ENCODE data around the gene NTSR1. TPM values are rescaled to one million over a fixed set of nuclear protein-coding genes. Genes with fewer than 3 reads are reported as not detected.

The NTSR1 gene
- total RNA-seq, 6 experiments from 2014 or later, result 0.04 to 0.74 (median 0.09) TPM; not detected in 2

DNA sequence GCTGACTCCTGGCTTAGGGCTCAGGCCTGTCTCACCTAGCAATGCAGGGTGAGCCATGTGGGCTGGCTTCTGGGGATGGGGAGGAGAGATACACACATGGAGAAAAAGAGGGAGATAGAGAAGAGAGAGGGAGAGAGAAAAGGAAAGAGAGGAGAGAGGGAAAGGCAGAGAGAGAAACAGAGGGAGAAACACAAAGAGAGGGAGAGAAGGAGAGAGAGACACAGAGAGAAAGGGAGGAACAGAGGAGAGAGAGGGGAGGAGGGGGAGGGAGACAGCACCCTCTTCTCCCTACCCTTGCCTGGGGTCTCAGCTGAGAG is 24.8 kb downstream of the NTSR1 start:
- H3K27me3 ChIP-seq, result no peaks in the 10 kb centered on the region
- no peaks in the 10 kb centered on the region for H3K9me3 ChIP-seq
- no peaks in the 10 kb centered on the region for H3K36me3 ChIP-seq
- no peak for ATAC-seq
- intact Hi-C loops (cut with DNase I), result no loop called here
- H3K4me3 ChIP-seq, result no peak overlapping the region
- TF ChIP-seq POLR2A (IDR thresholded peaks at IDR 0.05), result no peak
- TF ChIP-seq, protein P1, sequence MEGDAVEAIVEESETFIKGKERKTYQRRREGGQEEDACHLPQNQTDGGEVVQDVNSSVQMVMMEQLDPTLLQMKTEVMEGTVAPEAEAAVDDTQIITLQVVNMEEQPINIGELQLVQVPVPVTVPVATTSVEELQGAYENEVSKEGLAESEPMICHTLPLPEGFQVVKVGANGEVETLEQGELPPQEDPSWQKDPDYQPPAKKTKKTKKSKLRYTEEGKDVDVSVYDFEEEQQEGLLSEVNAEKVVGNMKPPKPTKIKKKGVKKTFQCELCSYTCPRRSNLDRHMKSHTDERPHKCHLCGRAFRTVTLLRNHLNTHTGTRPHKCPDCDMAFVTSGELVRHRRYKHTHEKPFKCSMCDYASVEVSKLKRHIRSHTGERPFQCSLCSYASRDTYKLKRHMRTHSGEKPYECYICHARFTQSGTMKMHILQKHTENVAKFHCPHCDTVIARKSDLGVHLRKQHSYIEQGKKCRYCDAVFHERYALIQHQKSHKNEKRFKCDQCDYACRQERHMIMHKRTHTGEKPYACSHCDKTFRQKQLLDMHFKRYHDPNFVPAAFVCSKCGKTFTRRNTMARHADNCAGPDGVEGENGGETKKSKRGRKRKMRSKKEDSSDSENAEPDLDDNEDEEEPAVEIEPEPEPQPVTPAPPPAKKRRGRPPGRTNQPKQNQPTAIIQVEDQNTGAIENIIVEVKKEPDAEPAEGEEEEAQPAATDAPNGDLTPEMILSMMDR (IDR thresholded peaks at IDR 0.05), result no peak
- H3K4me1 ChIP-seq, result no peaks in the 10 kb centered on the region
- H3K27ac ChIP-seq, result no peak overlapping the region
- no peak for DNase-seq

DNA sequence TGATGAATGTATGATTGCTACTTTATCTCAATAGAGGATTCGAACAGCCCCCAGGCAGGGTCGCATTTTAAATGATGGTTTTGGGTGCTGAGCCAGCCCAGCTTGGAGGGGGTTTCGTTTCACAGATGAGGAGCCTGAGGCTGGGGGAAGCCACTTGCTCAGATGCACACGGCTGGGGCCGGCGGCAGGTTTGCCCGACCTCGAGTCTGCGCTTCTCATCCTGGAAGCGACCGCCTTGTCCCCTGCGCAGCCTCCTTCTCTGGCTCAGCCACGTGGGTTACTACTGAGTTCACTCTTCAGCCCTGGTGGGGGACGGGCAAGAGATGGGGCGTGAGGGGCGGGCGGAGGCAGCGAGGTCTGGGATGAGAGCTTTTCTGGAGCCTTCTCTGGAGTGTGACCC is 25.3 kb downstream of the NTSR1 start:
- ATAC-seq, result no peak
- H3K9me3 ChIP-seq, result no peaks in the 10 kb centered on the region
- no peak overlapping the region for H3K27ac ChIP-seq
- no peaks in the 10 kb centered on the region for H3K27me3 ChIP-seq
- WGBS (ENCODE audit: insufficient coverage, low coverage, low lambda C conversion rate, missing lambda C conversion rate), result 100% methylated on average over 2 of the region's 18 CpGs
- no peaks in the 10 kb centered on the region for H3K4me1 ChIP-seq
- TF ChIP-seq, protein P1 (IDR thresholded peaks at IDR 0.05), result no peak
- no peak for TF ChIP-seq POLR2A (IDR thresholded peaks at IDR 0.05)
- H3K36me3 ChIP-seq, result no peaks in the 10 kb centered on the region
- H3K4me3 ChIP-seq, result no peak overlapping the region
- intact Hi-C loops (cut with DNase I), result no loop called here
- DNase-seq, result peak in 1 of 3 donors; percentile 13

DNA sequence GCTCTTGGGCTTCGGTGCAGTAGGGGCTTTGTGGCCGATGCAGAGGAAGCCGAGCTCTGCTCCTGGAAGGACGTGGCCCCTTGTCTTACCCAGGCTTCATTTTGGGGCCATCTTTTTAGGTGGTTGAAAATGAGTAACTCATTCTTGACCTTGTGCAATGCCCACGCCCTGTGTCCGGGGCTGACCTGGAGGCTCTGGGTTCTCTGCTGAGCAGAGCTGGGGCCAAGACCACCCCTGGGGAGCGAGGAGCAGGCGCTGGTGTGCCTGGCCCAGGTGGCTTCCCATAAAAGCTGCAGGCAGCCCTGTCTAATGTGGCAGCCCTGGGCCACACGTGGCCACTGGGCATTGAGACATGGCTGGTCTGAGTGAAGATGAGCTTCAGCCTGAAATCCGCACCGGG is 25.7 kb downstream of the NTSR1 start:
- no peaks in the 10 kb centered on the region for H3K4me1 ChIP-seq
- no peak overlapping the region for H3K27ac ChIP-seq
- H3K27me3 ChIP-seq, result no peaks in the 10 kb centered on the region
- no peak for DNase-seq
- WGBS (ENCODE audit: insufficient coverage, low coverage, low lambda C conversion rate, missing lambda C conversion rate), result 76% methylated on average over 3 of the region's 11 CpGs
- no peaks in the 10 kb centered on the region for H3K36me3 ChIP-seq
- H3K9me3 ChIP-seq, result no peaks in the 10 kb centered on the region
- H3K4me3 ChIP-seq, result no peak overlapping the region
- no peak for ATAC-seq
- no peak for TF ChIP-seq POLR2A (IDR thresholded peaks at IDR 0.05)
- intact Hi-C loops (cut with DNase I), result no loop called here

DNA sequence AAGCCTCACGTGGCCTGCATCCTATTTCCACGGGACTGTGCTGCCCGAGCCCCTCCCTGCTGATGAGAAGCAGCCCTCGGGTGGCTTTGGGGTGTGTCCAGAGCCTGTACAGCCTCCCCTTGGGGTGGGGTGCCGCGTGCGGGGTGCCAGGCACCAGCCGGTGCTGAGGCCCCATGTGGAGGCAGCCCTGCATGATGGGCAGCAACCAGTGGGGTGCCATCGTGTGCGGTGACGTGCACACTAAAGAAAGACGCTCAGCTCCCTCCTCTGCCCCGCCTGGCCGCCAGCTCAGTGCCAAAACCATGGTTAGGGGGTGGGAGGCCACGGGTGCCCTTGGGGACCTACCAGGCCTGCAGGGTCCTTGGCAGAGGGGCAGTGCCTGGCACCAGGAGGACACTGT is 26.2 kb downstream of the NTSR1 start:
- H3K27ac ChIP-seq, result no peak overlapping the region
- ATAC-seq, result no peak
- H3K4me1 ChIP-seq, result no peaks in the 10 kb centered on the region
- no peak for DNase-seq
- H3K36me3 ChIP-seq, result no peaks in the 10 kb centered on the region
- intact Hi-C loops (cut with DNase I), result no loop called here
- WGBS (ENCODE audit: insufficient coverage, low coverage, low lambda C conversion rate, missing lambda C conversion rate), result no CpG with 5 or more reads among the region's 15 CpGs
- H3K27me3 ChIP-seq, result no peaks in the 10 kb centered on the region
- H3K4me3 ChIP-seq, result no peak overlapping the region
- no peaks in the 10 kb centered on the region for H3K9me3 ChIP-seq
- TF ChIP-seq POLR2A (IDR thresholded peaks at IDR 0.05), result no peak
- TF ChIP-seq, protein P1 (IDR thresholded peaks at IDR 0.05), result no peak

DNA sequence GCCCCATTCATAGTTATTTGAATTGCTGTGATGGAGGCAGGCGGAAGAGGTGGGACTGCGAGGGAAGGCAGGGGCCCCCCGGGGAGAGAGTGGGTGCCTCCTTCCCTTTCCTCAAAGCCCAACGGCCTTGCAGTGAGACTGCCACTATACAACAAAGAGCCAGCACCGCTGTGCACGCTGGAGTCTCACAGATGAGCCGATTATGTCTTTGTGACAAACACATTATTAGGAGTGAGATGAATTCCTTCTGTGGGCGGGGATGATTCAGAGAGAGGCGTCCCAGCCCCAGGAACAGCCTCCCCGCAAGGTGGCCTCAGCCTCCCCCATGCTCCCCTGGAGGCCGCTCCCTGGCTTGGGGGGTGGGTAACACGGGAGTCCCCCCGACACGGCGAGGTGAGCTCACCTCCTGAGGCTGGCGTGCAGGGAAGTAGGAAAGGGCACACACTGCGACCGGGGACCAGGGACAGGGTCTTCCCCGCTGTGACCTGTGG is 26.7 kb downstream of the NTSR1 start:
- TF ChIP-seq, protein P1 (IDR thresholded peaks at IDR 0.05), result no peak
- no peak for TF ChIP-seq POLR2A (IDR thresholded peaks at IDR 0.05)
- Histone ChIP-seq H3K9me3 (no peaks in the 10 kb centered on the region), H3K27me3 (no peaks in the 10 kb centered on the region), H3K27ac (no peak overlapping the region), H3K4me3 (no peak overlapping the region), H3K4me1 (no peaks in the 10 kb centered on the region), H3K36me3 (no peaks in the 10 kb centered on the region)
- no peak for DNase-seq
- ATAC-seq, result no peak
- intact Hi-C loops (cut with DNase I), result no loop called here
- 54% methylated on average over 11 of the region's 19 CpGs for WGBS (ENCODE audit: insufficient coverage, low coverage, low lambda C conversion rate, missing lambda C conversion rate)

Measured in right lobe of liver (tissue), 6 donors.